HG02884 (cell line): ENCODE data around the gene NCR1.
"Not testable (repeated sequence)": the region's sequence is repeated elsewhere in the genome, so short reads cannot be mapped to it uniquely, and the experiment has no call there.

Experiments used
- ATAC-seq: cut with Tn5 transposase; IDR thresholded peaks from one replicate; pipeline ENCODE4 v1.9.1; 2021; ENCODE audit warnings: mild to moderate bottlenecking, moderate library complexity; ENCODE audit not compliant: unreplicated experiment

NCR1 gene, protein sequence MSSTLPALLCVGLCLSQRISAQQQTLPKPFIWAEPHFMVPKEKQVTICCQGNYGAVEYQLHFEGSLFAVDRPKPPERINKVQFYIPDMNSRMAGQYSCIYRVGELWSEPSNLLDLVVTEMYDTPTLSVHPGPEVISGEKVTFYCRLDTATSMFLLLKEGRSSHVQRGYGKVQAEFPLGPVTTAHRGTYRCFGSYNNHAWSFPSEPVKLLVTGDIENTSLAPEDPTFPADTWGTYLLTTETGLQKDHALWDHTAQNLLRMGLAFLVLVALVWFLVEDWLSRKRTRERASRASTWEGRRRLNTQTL

DNA sequence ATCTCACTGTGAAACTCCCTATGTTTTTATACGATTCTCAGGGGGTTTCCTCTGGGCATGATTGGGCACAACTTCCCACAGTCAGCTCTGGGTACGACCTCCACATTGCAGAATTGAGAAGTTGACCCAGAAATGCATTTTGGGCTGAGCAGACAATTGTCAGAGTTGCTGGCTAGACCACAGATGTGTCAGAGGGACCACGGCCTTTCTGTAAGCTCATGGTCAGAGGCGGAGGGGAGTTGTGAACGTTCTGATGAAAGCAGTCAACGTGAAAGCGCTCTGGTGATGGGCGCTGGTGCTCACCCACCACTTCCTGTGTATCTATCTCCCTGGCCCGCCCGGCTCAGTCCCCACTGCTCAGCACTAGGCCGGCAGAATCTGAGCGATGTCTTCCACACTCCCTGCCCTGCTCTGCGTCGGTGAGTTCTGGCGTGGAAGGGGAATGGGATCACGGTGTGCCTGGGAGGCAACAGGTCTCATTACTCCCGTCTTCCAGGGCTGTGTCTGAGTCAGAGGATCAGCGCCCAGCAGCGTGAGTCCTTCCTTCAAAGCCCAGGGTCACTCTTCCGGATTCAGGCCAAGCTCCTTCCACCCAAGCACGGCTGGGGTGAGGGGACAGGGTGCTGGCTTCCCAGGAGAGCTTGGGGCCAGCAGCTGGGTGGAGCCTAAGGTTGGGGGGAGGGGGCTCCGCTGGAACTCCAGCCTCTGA is at the start of gene NCR1:
TSS of gene NCR1 (plus strand) at position 346 of the 709 bp plus-strand sequence. CDS start at position 386, 40 bp downstream.
- ATAC-seq = no peak

- not testable (repeated sequence) for ATAC-seq
Observed at GRCh38 chr19:54858476-54858875, 47.5 kb upstream of the NCR1 start.

- not testable (repeated sequence) for ATAC-seq
Observed at GRCh38 chr19:54859421-54859820, 46.5 kb upstream of the NCR1 start.

- not testable (repeated sequence) for ATAC-seq
Observed at GRCh38 chr19:54863459-54863858, 42.5 kb upstream of the NCR1 start.

DNA sequence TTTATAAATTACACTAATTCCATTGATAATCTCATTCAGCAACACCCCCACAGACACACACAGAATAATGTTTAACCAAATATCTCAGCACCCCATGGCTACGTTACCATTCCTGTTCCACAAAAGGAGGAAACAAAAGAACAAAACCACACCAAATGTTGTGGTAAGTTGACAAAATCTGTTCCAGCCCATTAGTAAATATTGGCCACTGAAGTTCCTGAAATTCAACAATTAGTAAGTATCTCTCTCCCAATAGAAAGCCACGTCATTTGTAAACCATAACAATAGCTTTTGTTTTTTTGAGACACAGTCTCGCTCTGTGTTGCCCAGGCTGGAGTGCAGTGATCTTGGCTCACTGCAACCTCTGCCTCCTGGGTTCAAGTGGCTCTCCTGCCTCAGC is 34.3 kb upstream of the NCR1 start:
- ATAC-seq = no peak

DNA sequence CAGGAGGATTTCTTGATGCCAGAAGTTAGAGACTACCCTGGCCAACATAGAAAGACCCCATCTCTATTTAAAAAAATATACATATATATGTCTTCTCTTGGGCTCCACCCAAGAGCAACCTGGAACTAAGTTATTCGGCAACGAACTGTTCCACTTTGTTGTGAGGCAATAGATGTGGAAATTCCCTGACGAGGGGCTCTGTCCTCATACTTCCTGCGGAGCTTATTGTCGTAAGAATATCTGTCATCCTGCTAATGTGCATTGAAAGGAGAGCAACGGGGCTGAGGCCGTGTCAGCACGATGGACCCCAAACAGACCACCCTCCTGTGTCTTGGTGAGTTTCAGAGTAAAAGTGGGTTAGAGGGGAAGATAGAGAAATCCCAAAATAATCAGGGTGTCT is 32.0 kb upstream of the NCR1 start, which contains the start of gene FCAR:
TSS of gene FCAR (plus strand) at position 246 of the 400 bp plus-strand sequence. CDS start at position 301, 55 bp downstream.
- ATAC-seq = no peak

DNA sequence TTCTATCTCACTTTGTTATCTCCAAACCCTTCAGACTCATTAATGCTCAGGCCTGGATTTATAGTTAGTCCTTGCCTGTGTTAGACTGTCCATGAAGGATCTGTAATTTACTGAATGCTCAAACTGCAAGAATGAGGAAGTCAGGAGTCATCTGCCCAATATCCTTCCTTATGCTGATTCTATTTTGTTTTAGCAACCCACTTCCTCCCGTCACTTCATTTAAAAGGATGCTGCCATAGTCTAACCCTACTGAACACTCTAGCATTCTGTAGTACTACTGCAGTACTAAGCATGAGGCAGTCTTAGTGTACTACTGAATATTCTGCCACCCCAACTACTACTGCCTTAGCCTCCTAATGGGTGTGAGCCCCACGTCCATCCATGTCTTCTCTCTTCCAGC is 30.4 kb upstream of the NCR1 start:
- ATAC-seq = no peak

DNA sequence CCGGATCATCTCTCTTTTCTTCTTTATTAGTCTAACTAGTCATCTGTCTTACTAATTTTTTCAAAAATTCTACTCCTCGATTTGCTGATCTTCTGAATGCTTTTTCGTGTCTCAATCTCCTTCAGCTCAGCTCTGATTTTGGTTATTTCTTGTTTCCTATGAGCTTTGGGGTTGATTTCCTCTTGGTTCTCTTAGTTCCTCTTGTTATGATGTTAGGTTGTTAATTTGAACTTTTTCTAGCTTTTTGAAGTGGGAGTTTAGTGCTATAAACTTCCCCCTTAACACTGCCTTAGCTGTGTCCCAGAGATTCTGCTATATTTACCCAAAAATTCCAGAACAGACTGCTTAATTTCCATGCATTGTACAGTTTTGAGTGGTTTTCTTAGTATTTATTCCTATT is 28.5 kb upstream of the NCR1 start:
- no peak for ATAC-seq

DNA sequence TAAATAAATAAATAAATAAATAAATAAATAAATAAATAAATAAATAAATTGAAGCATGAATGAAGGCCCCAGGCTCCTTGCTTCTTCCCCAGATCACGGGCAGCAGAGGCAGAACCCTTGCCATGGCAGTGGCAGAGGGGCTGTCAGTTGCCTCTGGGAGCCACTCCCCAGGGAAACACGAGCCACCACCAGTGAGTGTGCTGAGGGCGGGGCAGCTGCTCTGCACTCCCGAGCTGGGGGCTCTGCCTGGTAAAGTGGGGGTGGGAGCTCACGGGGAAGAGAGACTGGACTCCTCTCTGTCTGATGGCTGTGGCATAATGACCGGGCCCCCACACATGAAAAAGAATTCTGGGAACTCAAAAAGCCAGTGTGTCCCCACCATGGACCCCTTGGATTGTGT is 24.1 kb upstream of the NCR1 start:
- no peak for ATAC-seq

DNA sequence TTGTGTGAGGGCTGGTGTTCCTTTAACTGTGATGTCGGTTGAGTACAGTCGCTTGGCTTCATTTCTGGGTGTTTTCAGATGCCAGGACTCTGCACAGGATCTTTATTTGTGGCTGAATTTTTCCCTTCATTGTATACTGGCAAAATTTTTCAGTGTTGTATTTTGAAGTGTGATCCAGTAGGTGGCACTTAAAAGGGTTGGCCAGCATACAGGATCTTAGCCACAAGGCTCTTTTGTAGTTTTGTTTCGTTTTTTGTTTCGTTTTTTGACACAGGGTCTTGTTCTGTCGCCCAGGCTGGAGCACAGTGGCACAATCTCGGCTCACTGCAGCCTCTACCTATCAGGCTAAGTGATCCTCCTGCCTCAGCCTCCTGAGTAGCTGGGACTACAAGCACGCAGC is 23.2 kb upstream of the NCR1 start:
- ATAC-seq = no peak

DNA sequence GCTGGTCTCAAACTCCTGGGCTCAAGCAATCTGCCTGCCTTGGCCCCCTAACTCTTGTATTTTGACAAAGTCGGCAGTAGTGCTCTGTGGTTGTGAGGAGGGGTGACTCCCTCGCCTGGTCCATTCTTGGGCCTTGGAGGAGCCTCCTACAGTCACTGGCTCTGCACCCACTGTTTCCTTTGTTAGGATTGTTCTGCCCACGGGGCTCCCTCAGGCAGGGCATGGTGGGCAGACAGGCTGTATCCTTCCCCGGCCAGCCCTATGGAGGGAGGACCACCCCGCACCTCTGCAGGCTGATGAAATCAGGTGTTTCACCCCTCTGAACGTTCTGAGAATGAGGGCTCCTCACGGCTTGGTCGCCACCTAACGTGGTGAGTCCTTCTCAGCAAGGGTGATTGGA is 22.7 kb upstream of the NCR1 start:
- ATAC-seq = no peak

DNA sequence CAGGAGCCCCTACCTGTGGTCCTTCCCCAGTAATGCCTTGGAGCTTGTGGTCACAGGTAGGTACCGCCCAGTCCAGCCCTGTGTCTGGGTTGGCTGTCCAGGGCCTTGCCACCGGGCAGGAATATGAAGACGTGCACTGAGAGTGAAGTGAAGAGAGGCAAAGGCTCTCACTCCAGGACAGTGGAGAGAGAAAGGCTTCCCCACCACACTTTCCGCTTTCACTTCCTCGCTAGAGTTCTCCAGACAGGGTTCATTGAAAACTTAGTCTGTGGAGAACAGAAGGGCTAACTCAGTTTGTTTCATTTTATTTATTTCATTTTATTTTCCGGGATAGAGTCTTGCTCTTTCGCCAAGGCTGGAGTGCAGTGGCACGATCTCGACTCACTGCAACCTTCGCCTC is 17.7 kb upstream of the NCR1 start:
- no peak for ATAC-seq

GRCh38 chr19:54889566-54889965 is 16.4 kb upstream of the NCR1 start:
- no peak for ATAC-seq

- ATAC-seq = no peak
Observed at GRCh38 chr19:54893406-54893805, 12.5 kb upstream of the NCR1 start.

- ATAC-seq = not testable (repeated sequence)
Observed at GRCh38 chr19:54894106-54894505, 11.8 kb upstream of the NCR1 start.

DNA sequence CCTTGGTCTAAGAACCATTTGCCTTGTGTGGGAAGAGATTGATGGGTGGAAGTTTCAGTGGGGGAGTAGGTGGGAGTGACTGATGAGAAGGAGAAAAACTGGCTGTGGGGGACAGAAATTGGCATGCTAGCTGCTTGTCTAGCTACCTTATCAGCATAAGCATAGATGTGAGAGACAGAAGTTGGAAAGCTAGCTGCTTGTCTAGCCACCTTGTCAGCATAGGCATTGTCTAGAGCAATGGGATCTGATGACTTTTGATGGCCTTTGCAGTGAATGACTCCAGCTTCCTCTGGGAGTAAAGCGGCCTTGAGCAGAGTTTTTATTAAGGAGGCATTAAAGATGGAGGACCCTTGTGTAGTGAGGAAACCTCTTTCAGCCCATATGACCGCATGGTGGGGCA is 9.9 kb upstream of the NCR1 start:
- ATAC-seq = no peak

DNA sequence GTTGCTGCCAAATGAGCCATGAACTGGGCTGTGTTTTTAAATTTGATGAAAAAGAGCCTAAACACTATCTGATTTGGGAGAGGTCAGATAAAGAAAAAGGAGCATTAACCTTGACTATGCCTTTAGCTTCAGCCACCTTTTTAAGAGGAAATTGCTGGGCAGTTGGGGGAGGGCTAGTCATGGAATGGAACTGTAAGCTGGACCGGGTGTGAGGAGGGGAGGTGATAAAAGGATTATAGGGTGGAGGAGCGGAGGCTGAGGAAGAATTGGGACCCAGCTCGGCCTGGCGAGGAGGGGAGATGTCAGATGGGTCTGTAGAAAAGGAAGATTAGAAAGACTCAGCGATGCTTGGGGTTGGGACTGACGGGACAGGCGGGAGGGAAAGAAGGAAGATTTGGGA is 7.3 kb upstream of the NCR1 start:
- not testable (repeated sequence) for ATAC-seq

GRCh38 chr19:54899646-54900045 is 6.3 kb upstream of the NCR1 start:
- ATAC-seq = not testable (repeated sequence)

DNA sequence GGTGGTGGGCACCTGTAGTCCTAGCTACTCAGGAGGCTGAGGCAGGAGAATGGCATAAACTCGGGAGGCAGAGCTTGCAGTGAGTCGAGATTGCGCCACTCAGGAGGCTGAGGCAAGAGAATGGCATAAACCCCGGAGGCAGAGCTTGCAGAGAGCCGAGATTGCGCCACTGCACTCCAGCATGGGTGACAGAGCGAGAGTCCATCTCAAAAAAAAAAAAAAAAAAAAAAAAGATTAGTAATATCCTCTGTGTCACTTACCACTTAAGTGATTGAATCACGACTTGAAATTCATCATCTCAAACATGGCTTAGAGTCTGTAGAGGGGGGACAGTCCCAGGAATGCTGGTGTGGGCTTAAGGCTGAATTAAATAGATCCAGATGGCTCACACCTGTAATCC is 4.8 kb upstream of the NCR1 start:
- ATAC-seq = not testable (repeated sequence)

DNA sequence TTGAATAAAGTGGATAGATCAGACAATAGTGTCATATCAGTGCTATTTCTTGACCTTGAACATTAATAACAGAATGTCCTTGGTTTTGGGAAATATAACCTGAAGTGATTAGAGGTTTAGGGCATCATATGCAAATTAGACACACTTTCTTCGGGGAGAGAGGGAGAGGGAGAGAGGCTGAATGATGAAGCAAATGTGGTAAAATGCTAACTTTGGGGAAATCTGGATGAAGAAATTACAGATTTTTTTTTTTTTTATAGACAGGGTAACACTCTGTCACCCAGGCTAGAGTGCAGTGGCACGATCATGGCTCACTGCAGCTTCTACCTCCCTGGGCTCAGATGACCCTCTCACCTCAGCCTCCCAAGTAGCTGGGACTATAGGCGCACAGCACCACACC is 3.9 kb upstream of the NCR1 start:
- no peak for ATAC-seq

DNA sequence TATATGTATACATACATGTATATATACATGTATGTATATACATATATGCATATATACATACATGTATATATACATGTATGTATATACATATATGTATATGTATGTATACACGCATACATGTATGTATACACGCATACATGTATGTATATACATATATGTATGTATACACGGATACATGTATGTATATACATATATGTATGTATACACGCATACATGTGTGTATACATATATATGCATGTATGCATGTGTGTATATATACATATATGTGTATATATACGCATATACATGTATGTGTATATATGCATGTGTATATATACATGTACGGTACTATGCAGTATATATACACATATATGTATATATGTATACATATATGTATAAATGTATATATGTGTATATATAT is 2.6 kb upstream of the NCR1 start:
- ATAC-seq = no peak

DNA sequence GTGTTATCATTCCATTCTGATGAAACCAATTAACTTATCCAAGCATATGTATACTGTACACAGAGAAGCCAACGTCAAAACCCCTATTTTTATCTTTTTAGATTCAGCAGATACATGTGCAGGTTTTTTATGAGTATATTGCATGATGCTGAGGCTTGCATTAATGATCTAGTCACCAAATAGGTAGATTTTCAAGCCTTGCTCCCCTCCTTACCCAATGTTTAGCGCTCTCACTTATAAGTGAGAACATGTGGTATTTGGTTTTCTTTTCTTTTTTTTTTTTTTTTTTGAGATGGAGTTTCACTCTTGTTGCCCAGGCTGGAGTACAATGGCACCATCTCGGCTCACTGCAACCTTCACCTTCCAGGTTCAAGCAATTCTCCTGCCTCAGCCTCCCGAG is 1.7 kb upstream of the NCR1 start:
- ATAC-seq = not testable (repeated sequence)
